Measurements from ENCODE around the gene STK38L.
A peak's percentile ranks its signal among the peaks of the same experiment; 100 is the strongest.
"Not testable (repeated sequence)": the region's sequence is repeated elsewhere in the genome, so short reads cannot be mapped to it uniquely, and the experiment has no call there.

Gene STK38L

GRCh38 chr12:27217590-27217989, 26.5 kb upstream of the STK38L start:
- no peak overlapping the region for H3K27ac Mint-ChIP-seq
- no peaks in the 10 kb centered on the region for H3K27me3 Mint-ChIP-seq
- H3K4me1 Mint-ChIP-seq = peaks cover 19% of the 10 kb centered on the region
- H3K9me3 Mint-ChIP-seq = no peaks in the 10 kb centered on the region
- no peak overlapping the region for H3K4me3 Mint-ChIP-seq
- DNase-seq = no peak
- no peaks in the 10 kb centered on the region for H3K36me3 Mint-ChIP-seq (ENCODE audit: low read depth)
- no peak for ATAC-seq

GRCh38 chr12:27219693-27220054, 24.4 kb upstream of the STK38L start:
- DNase-seq = no peak
- Mint-ChIP-seq H3K9me3 (no peaks in the 10 kb centered on the region), H3K4me1 (peaks cover 19% of the 10 kb centered on the region), H3K4me3 (no peak overlapping the region), H3K36me3 (ENCODE audit: low read depth) (no peaks in the 10 kb centered on the region), H3K27me3 (peaks cover 3% of the 10 kb centered on the region), H3K27ac (peak overlapping the region; percentile 74)
- ATAC-seq = no peak

GRCh38 chr12:27220055-27220987, 23.8 kb upstream of the STK38L start:
- H3K27me3 Mint-ChIP-seq = peaks cover 3% of the 10 kb centered on the region
- no peaks in the 10 kb centered on the region for H3K36me3 Mint-ChIP-seq (ENCODE audit: low read depth)
- DNase-seq (no peak), ATAC-seq (peak; percentile 87)
- H3K27ac Mint-ChIP-seq = peak overlapping the region; percentile 74
- H3K9me3 Mint-ChIP-seq = no peaks in the 10 kb centered on the region
- H3K4me1 Mint-ChIP-seq = peaks cover 19% of the 10 kb centered on the region
- no peak overlapping the region for H3K4me3 Mint-ChIP-seq

- Mint-ChIP-seq H3K4me3 (no peak overlapping the region), H3K27me3 (peaks cover 3% of the 10 kb centered on the region)
- ATAC-seq = no peak
Measured at GRCh38 chr12:27220988-27221345, 23.1 kb upstream of the STK38L start.

GRCh38 chr12:27221625-27222387, 22.3 kb upstream of the STK38L start:
- H3K36me3 Mint-ChIP-seq (ENCODE audit: low read depth) = no peaks in the 10 kb centered on the region
- ATAC-seq = no peak
- H3K4me3 Mint-ChIP-seq = no peak overlapping the region
- H3K9me3 Mint-ChIP-seq = no peaks in the 10 kb centered on the region
- H3K4me1 Mint-ChIP-seq = peaks cover 19% of the 10 kb centered on the region
- DNase-seq = no peak
- H3K27ac Mint-ChIP-seq = no peak overlapping the region
- peaks cover 3% of the 10 kb centered on the region for H3K27me3 Mint-ChIP-seq

More at GRCh38 chr12:27220988-27221345, 23.1 kb upstream of the STK38L start:
- no peaks in the 10 kb centered on the region for H3K9me3 Mint-ChIP-seq
- H3K27ac Mint-ChIP-seq = no peak overlapping the region
- no peaks in the 10 kb centered on the region for H3K36me3 Mint-ChIP-seq (ENCODE audit: low read depth)
- no peak for DNase-seq
- H3K4me1 Mint-ChIP-seq = peaks cover 19% of the 10 kb centered on the region

GRCh38 chr12:27226407-27226929, 17.6 kb upstream of the STK38L start:
- no peak for ATAC-seq
- Mint-ChIP-seq H3K4me1 (peaks cover 2% of the 10 kb centered on the region), H3K27me3 (peaks cover 5% of the 10 kb centered on the region), H3K27ac (no peak overlapping the region), H3K36me3 (ENCODE audit: low read depth) (no peaks in the 10 kb centered on the region), H3K4me3 (no peak overlapping the region), H3K9me3 (no peaks in the 10 kb centered on the region)
- DNase-seq = no peak

- Mint-ChIP-seq H3K36me3 (ENCODE audit: low read depth) (no peaks in the 10 kb centered on the region), H3K27ac (no peak overlapping the region), H3K9me3 (peaks cover 5% of the 10 kb centered on the region), H3K4me1 (no peaks in the 10 kb centered on the region), H3K27me3 (peaks cover 1% of the 10 kb centered on the region), H3K4me3 (no peak overlapping the region)
- ATAC-seq (no peak), DNase-seq (no peak)
Measured at GRCh38 chr12:27229367-27229766, 14.7 kb upstream of the STK38L start.

GRCh38 chr12:27231374-27231773, 12.7 kb upstream of the STK38L start:
- not testable (repeated sequence) for DNase-seq; H3K36me3 Mint-ChIP-seq (ENCODE audit: low read depth); ATAC-seq; H3K4me1 Mint-ChIP-seq; H3K27me3 Mint-ChIP-seq; H3K27ac Mint-ChIP-seq; H3K4me3 Mint-ChIP-seq; H3K9me3 Mint-ChIP-seq

GRCh38 chr12:27233814-27234213, 10.3 kb upstream of the STK38L start:
- Mint-ChIP-seq H3K27ac (no peak overlapping the region), H3K4me3 (no peak overlapping the region), H3K9me3 (peaks cover 5% of the 10 kb centered on the region), H3K36me3 (ENCODE audit: low read depth) (no peaks in the 10 kb centered on the region), H3K27me3 (peaks cover 1% of the 10 kb centered on the region), H3K4me1 (peaks cover 25% of the 10 kb centered on the region)
- ATAC-seq = no peak
- no peak for DNase-seq

- ATAC-seq = peak; percentile 51
- no peaks in the 10 kb centered on the region for H3K36me3 Mint-ChIP-seq (ENCODE audit: low read depth)
- DNase-seq = no peak
Measured at GRCh38 chr12:27236498-27236897, 7.6 kb upstream of the STK38L start.

GRCh38 chr12:27237790-27238771, 6.0 kb upstream of the STK38L start:
- peak overlapping the region; percentile 66 for H3K27ac Mint-ChIP-seq
- no peaks in the 10 kb centered on the region for H3K27me3 Mint-ChIP-seq
- peaks cover 33% of the 10 kb centered on the region for H3K4me1 Mint-ChIP-seq
- H3K9me3 Mint-ChIP-seq = peaks cover under 1% of the 10 kb centered on the region
- DNase-seq = no peak
- peak overlapping the region; percentile 39 for H3K4me3 Mint-ChIP-seq
- H3K36me3 Mint-ChIP-seq (ENCODE audit: low read depth) = no peaks in the 10 kb centered on the region
- ATAC-seq = peak; percentile 81

More at GRCh38 chr12:27236498-27236897, 7.6 kb upstream of the STK38L start:
- H3K4me3 Mint-ChIP-seq = no peak overlapping the region
- H3K4me1 Mint-ChIP-seq = peaks cover 33% of the 10 kb centered on the region
- peaks cover 5% of the 10 kb centered on the region for H3K9me3 Mint-ChIP-seq
- no peaks in the 10 kb centered on the region for H3K27me3 Mint-ChIP-seq
- H3K27ac Mint-ChIP-seq = no peak overlapping the region

GRCh38 chr12:27243006-27243405, 1.1 kb upstream of the STK38L start:
- Mint-ChIP-seq H3K4me3 (no peak overlapping the region), H3K36me3 (ENCODE audit: low read depth) (peaks cover 4% of the 10 kb centered on the region), H3K27ac (no peak overlapping the region), H3K9me3 (peaks cover 5% of the 10 kb centered on the region), H3K4me1 (peaks cover 49% of the 10 kb centered on the region), H3K27me3 (no peaks in the 10 kb centered on the region)
- DNase-seq (no peak), ATAC-seq (no peak)

- Mint-ChIP-seq H3K27ac (peak overlapping the region; percentile 92), H3K9me3 (peaks cover 5% of the 10 kb centered on the region), H3K4me1 (peaks cover 36% of the 10 kb centered on the region), H3K36me3 (ENCODE audit: low read depth) (peaks cover 4% of the 10 kb centered on the region), H3K27me3 (no peaks in the 10 kb centered on the region), H3K4me3 (peak overlapping the region; percentile 97)
- no peak for DNase-seq
- no peak for ATAC-seq
Measured at GRCh38 chr12:27244689-27245488, 803 bp downstream of the STK38L start.
